ENCODE measurements around the gene HTT.

HTT gene

GRCh38 chr4:3253808-3254207, 179.3 kb downstream of the HTT start:
- no peak for DNase-seq

GRCh38 chr4:3254302-3255131, 180.0 kb downstream of the HTT start:
- DNase-seq, result no peak

GRCh38 chr4:3255611-3256186, 181.2 kb downstream of the HTT start:
- DNase-seq, result no peak

- DNase-seq, result no peak
Measured at GRCh38 chr4:3256230-3257102, 182.0 kb downstream of the HTT start.

GRCh38 chr4:3257103-3257555, 182.6 kb downstream of the HTT start:
- DNase-seq, result no peak

GRCh38 chr4:3257556-3258482, 183.3 kb downstream of the HTT start:
- peak; percentile 12 for DNase-seq

- no peak for DNase-seq
Measured at GRCh38 chr4:3261411-3262207, 187.1 kb downstream of the HTT start.

- no peak for DNase-seq
Measured at GRCh38 chr4:3262208-3263052, 187.9 kb downstream of the HTT start.

- no peak for DNase-seq
Measured at GRCh38 chr4:3263053-3263875, 188.8 kb downstream of the HTT start.

GRCh38 chr4:3263876-3264193, 189.4 kb downstream of the HTT start:
- DNase-seq, result no peak

GRCh38 chr4:3266076-3266475, 191.6 kb downstream of the HTT start:
- DNase-seq, result no peak

- DNase-seq, result no peak
Measured at GRCh38 chr4:3267576-3268394, 193.3 kb downstream of the HTT start.

- no peak for DNase-seq
Measured at GRCh38 chr4:3268395-3269104, 194.1 kb downstream of the HTT start.

- no peak for DNase-seq
Measured at GRCh38 chr4:3269105-3269927, 194.8 kb downstream of the HTT start.

- DNase-seq, result no peak
Measured at GRCh38 chr4:3269991-3270611, 195.6 kb downstream of the HTT start.

- DNase-seq, result no peak
Measured at GRCh38 chr4:3271131-3271530, 196.7 kb downstream of the HTT start.

GRCh38 chr4:3276986-3277385, 202.5 kb downstream of the HTT start:
- peak; percentile 56 for DNase-seq
